Neuronal stem cell (in vitro differentiated cells): Measurements from ENCODE around the gene CTTNBP2NL.

Source experiments
- DNase-seq: peaks from one replicate; pipeline ENCODE4 v3.0.0-alpha.2; 2013; ENCODE audit warnings: low spot score
- H2AFZ ChIP-seq: one replicate; pipeline ENCODE4 v1.6.1; 2013; ENCODE audit warnings: mild to moderate bottlenecking, low read length, inconsistent platforms
- H2AK5ac ChIP-seq: 2 replicates; pipeline ENCODE4 v1.6.1; 2013; ENCODE audit warnings: low read depth, mild to moderate bottlenecking, inconsistent platforms, low read length, moderate library complexity, mixed read lengths
- H2BK120ac ChIP-seq: 2 replicates; pipeline ENCODE4 v1.6.1; 2013; ENCODE audit warnings: low read depth, mild to moderate bottlenecking, inconsistent platforms, low read length, moderate library complexity, mixed read lengths
- H2BK12ac ChIP-seq: one replicate; pipeline ENCODE4 v1.6.1; 2013; ENCODE audit warnings: low read length, inconsistent platforms
- H2BK15ac ChIP-seq: 2 replicates; pipeline ENCODE4 v1.6.1; 2013; ENCODE audit warnings: mild to moderate bottlenecking, low read length, inconsistent platforms, mixed read lengths
- H2BK5ac ChIP-seq: one replicate; pipeline ENCODE4 v1.6.1; 2013; ENCODE audit warnings: inconsistent platforms, mild to moderate bottlenecking, low read length, moderate library complexity
- H3K14ac ChIP-seq: one replicate; pipeline ENCODE4 v1.6.1; 2013; ENCODE audit warnings: low read length, inconsistent platforms
- H3K18ac ChIP-seq: 2 replicates; pipeline ENCODE4 v1.6.1; 2013; ENCODE audit warnings: low read length, inconsistent platforms
- H3K23ac ChIP-seq: 2 replicates; pipeline ENCODE4 v1.6.1; 2013; ENCODE audit warnings: low read depth, mild to moderate bottlenecking, mixed read lengths, low read length, inconsistent platforms; ENCODE audit not compliant: poor library complexity
- H3K27ac ChIP-seq: replicated peaks from 3 replicates; pipeline ENCODE4 v1.5.1; 2013; ENCODE audit warnings: low read length, inconsistent platforms
- H3K27me3 ChIP-seq, 3 experiments: 2 replicates each; pipeline ENCODE4 v1.6.1; 2013; ENCODE audit warnings: low read length in 3 of 3, mild to moderate bottlenecking in 2 of 3, inconsistent platforms in 1 of 3, low read depth in 1 of 3, mixed read lengths in 1 of 3, moderate library complexity in 1 of 3; ENCODE audit not compliant: control insufficient read depth in 3 of 3, insufficient read depth in 3 of 3
- H3K36me3 ChIP-seq, 2 donors: replicated peaks in 1 of 2; 2 replicates each; pipeline ENCODE4 v1.6.1; 2013; ENCODE audit warnings: low read length in 2 of 2; ENCODE audit not compliant: control insufficient read depth in 2 of 2, insufficient read depth in 2 of 2
- H3K4ac ChIP-seq: 2 replicates; pipeline ENCODE4 v1.6.1; 2013; ENCODE audit warnings: inconsistent platforms, mild to moderate bottlenecking, low read length, moderate library complexity
- H3K4me1 ChIP-seq, 2 donors: 1 replicate in 1 of 2; 2 replicates in 1 of 2; pipeline ENCODE4 v1.6.1; 2013; ENCODE audit warnings: low read length in 2 of 2, low read depth in 1 of 2; ENCODE audit not compliant: control insufficient read depth in 2 of 2, insufficient read depth in 1 of 2
- H3K4me2 ChIP-seq: one replicate; pipeline ENCODE4 v1.6.1; 2013; ENCODE audit warnings: mild to moderate bottlenecking, low read length, inconsistent platforms; ENCODE audit not compliant: insufficient read depth, poor library complexity, severe bottlenecking
- H3K4me3 ChIP-seq, 2 donors: 2 replicates each; pipeline ENCODE4 v1.5.1; 2013; ENCODE audit warnings: low read length in 2 of 2, mild to moderate bottlenecking in 2 of 2, inconsistent platforms in 1 of 2, moderate library complexity in 1 of 2
- H3K79me1 ChIP-seq: one replicate; pipeline ENCODE4 v1.6.1; 2013; ENCODE audit warnings: low read depth, mild to moderate bottlenecking, inconsistent platforms, low read length, moderate library complexity
- H3K9ac ChIP-seq: one replicate; pipeline ENCODE4 v1.6.1; 2013; ENCODE audit warnings: mild to moderate bottlenecking, low read depth, low read length, inconsistent platforms; ENCODE audit not compliant: poor library complexity
- H3K9me3 ChIP-seq, 2 donors: replicated peaks in 1 of 2; 2 replicates each; pipeline versions ENCODE3 to v1.6.1; 2013; ENCODE audit warnings: low read length in 2 of 2, mild to moderate bottlenecking in 2 of 2, inconsistent platforms in 1 of 2, low read depth in 1 of 2, mixed read lengths in 1 of 2, moderate library complexity in 1 of 2; ENCODE audit not compliant: control insufficient read depth in 2 of 2, insufficient read depth in 1 of 2
- H4K8ac ChIP-seq: one replicate; pipeline ENCODE4 v1.6.1; 2013; ENCODE audit warnings: low read depth, mild to moderate bottlenecking, inconsistent platforms, low read length, moderate library complexity
- H4K91ac ChIP-seq: one replicate; pipeline ENCODE4 v1.6.1; 2013; ENCODE audit warnings: low read length, low read depth, mild to moderate bottlenecking, inconsistent platforms; ENCODE audit not compliant: poor library complexity
- WGBS, 2 donors: extraction: QIAGEN DNeasy Blood & Tissue Kit; methylation state at CpG; one replicate each; pipeline ENCODE4 v1.1.7; 2013; ENCODE audit warnings: missing lambda C conversion rate in 2 of 2, mixed read lengths in 1 of 2; ENCODE audit not compliant: insufficient read length in 2 of 2, insufficient replicate concordance in 1 of 2; ENCODE audit errors: extremely low coverage in 2 of 2; 5-methylcytosine and 5-hydroxymethylcytosine counted together

CTTNBP2NL gene

DNA sequence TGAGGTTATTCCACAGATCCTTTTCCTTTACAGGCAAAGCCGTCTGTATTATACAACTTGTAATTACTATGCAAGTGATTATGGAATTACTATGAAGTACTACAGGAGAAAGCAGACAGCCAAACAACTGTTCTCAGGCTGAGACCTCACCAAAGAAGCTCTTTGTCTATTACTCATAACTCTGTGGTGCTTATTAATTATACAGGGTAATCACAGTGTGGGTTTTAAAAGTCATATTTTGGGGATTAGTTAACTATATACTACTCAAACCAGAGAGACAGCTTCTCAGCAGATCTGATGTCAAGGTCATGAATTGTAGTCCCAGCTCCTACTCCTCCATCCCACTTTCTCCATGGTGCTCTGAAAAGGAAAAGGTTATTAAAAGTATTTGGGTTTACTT is 49.6 kb downstream of the CTTNBP2NL start:
- Histone ChIP-seq H3K18ac (no peak overlapping the region), H3K9ac (no peak overlapping the region), H4K91ac (no peak overlapping the region), H2BK5ac (no peak overlapping the region), H2BK120ac (no peak overlapping the region), H3K36me3 (peaks cover 0 to 53% of the 10 kb centered on the region in 2 donors), H2AFZ (no peak overlapping the region), H4K8ac (no peak overlapping the region), H3K9me3 (no peaks in the 10 kb centered on the region), H3K79me1 (no peaks in the 10 kb centered on the region), H3K4me1 (no peaks in the 10 kb centered on the region), H3K14ac (no peak overlapping the region), H2BK12ac (no peak overlapping the region), H3K27me3 (no peaks in the 10 kb centered on the region), H3K4me2 (no peak overlapping the region), H2AK5ac (no peak overlapping the region), H2BK15ac (no peak overlapping the region), H3K23ac (no peak overlapping the region), H3K4me3 (no peak overlapping the region), H3K27ac (no peak overlapping the region), H3K4ac (no peak overlapping the region)
- no CpG with 5 or more reads among the region's 1 CpG for WGBS, 2 donors
- no peak for DNase-seq

DNA sequence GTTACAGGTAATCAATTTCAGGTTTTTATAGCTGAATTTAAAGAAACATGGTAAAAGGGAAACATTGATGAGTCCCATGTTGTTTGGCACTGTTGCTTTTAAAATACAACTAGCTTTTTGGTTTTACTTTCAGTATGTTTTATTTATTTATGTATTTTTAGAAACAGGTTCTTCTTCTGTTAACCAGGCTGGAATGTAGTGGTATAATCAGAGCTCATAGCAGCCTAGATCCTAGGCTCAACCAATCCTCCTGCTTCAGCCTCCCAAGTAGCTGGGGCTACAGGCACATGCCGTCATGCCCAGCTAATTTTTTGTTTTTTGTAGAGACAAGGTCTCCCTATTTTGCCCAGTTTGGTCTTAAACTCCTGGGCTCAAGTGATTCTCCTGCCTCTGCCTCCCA is 50.4 kb downstream of the CTTNBP2NL start:
- H4K8ac ChIP-seq = no peak overlapping the region

DNA sequence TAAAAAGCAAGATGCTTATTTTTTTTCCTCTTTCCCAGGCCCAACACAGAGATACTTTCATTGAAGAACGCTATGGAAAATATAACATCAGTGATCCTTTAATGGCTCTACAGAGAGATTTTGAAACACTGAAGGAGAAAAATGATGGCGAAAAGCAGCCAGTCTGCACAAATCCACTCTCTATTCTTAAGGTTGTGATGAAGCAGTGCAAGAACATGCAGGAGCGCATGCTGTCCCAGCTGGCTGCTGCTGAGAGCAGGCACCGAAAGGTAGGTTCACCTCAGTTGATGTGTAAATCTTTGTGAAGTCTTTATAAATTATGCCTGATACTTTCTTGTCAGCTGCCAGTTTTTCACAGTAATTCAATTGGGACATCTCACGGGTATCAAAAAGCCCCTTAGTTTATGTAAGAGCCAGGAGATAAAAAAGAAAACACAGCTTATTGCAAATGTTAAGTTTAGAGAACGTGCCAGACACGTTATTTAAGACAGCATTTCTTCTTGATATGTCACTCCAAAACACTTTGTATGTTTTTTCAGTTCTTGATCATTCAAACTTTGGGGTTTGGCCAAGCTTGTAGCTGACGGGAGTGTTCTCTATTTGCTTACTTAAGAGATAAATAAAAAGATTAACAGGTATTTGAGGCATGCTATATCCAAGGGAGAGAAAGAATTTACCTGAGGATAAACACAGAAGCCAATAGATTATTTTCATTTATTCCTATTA is 53.1 kb downstream of the CTTNBP2NL start:
- Histone ChIP-seq H3K14ac (no peak overlapping the region), H3K9me3 (no peaks in the 10 kb centered on the region), H2AFZ (no peak overlapping the region), H3K27ac (no peak overlapping the region), H3K27me3 (no peaks in the 10 kb centered on the region), H2BK5ac (no peak overlapping the region), H3K36me3 (peaks cover 5 to 61% of the 10 kb centered on the region in 2 donors), H2BK15ac (no peak overlapping the region), H2BK120ac (no peak overlapping the region), H3K4ac (no peak overlapping the region), H2AK5ac (no peak overlapping the region), H3K18ac (no peak overlapping the region), H2BK12ac (no peak overlapping the region), H3K4me2 (no peak overlapping the region), H3K9ac (no peak overlapping the region), H4K91ac (no peak overlapping the region), H3K23ac (no peak overlapping the region), H3K4me1 (no peaks in the 10 kb centered on the region), H3K4me3 (no peak overlapping the region), H4K8ac (no peak overlapping the region), H3K79me1 (no peaks in the 10 kb centered on the region)
- DNase-seq = no peak
- WGBS, 2 donors = no CpG with 5 or more reads among the region's 8 CpGs

More for the DNA sequence above, 50.4 kb downstream of the CTTNBP2NL start:
- DNase-seq = no peak
- H3K18ac ChIP-seq = no peak overlapping the region
- H4K91ac ChIP-seq = no peak overlapping the region
- WGBS, 2 donors = no CpG with 5 or more reads among the region's 1 CpG
- no peak overlapping the region for H2AK5ac ChIP-seq
- no peak overlapping the region for H3K4me3 ChIP-seq
- no peak overlapping the region for H2BK120ac ChIP-seq
- H3K27me3 ChIP-seq = no peaks in the 10 kb centered on the region
- no peak overlapping the region for H3K4ac ChIP-seq
- no peak overlapping the region for H2BK15ac ChIP-seq
- H3K4me2 ChIP-seq = no peak overlapping the region
- no peak overlapping the region for H2AFZ ChIP-seq
- H2BK5ac ChIP-seq = no peak overlapping the region
- no peak overlapping the region for H3K27ac ChIP-seq
- no peak overlapping the region for H2BK12ac ChIP-seq
- H3K79me1 ChIP-seq = no peaks in the 10 kb centered on the region
- no peak overlapping the region for H3K23ac ChIP-seq
- no peaks in the 10 kb centered on the region for H3K4me1 ChIP-seq
- H3K36me3 ChIP-seq = peaks cover 0 to 52% of the 10 kb centered on the region in 2 donors
- H3K14ac ChIP-seq = no peak overlapping the region
- H3K9me3 ChIP-seq = no peaks in the 10 kb centered on the region
- H3K9ac ChIP-seq = no peak overlapping the region

DNA sequence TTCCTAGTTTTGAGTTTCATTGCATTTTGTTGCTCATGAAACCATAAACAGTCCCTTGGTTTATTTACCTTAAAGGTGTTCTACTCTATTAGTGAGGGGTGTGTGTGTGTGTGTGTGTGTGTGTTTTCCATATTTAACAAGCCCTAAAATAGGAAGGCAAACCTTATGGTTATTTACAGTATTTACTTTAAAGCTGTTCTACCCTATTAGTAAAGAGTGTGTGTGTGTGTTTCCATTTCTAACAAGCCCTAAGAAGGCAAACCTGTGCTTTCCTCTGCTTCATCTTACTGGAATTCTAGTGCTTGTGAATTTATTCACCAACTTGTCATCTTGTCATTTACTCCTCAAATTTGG is 53.6 kb downstream of the CTTNBP2NL start:
- H3K27ac ChIP-seq = no peak overlapping the region
- no peak overlapping the region for H2AK5ac ChIP-seq
- no peak overlapping the region for H3K4me2 ChIP-seq
- H4K8ac ChIP-seq = no peak overlapping the region
- H3K4me3 ChIP-seq = no peak overlapping the region
- no peaks in the 10 kb centered on the region for H3K27me3 ChIP-seq
- DNase-seq = no peak
- H3K23ac ChIP-seq = no peak overlapping the region
- H2BK5ac ChIP-seq = no peak overlapping the region
- H3K18ac ChIP-seq = no peak overlapping the region
- H2AFZ ChIP-seq = no peak overlapping the region
- no peak overlapping the region for H2BK15ac ChIP-seq
- H3K79me1 ChIP-seq = no peaks in the 10 kb centered on the region
- no peaks in the 10 kb centered on the region for H3K4me1 ChIP-seq
- H3K4ac ChIP-seq = no peak overlapping the region
- H3K36me3 ChIP-seq = peaks cover 7 to 67% of the 10 kb centered on the region in 2 donors
- H2BK12ac ChIP-seq = no peak overlapping the region
- H4K91ac ChIP-seq = no peak overlapping the region
- H3K9me3 ChIP-seq = no peaks in the 10 kb centered on the region
- H3K14ac ChIP-seq = no peak overlapping the region
- no peak overlapping the region for H2BK120ac ChIP-seq
- H3K9ac ChIP-seq = no peak overlapping the region
